Measurements from ENCODE around the gene PCBP3.

GRCh38 chr21:45863267-45863666 is 219.7 kb downstream of the PCBP3 start:
- TF ChIP-seq CTCF (IDR thresholded peaks at IDR 0.05): peak; percentile 15
- TF ChIP-seq EZH2 (IDR thresholded peaks at IDR 0.05): no peak
- TF ChIP-seq EZH2phosphoT487 (IDR thresholded peaks at IDR 0.05): no peak
